GM03348 (cell line): ENCODE results near the gene ANXA9.
A peak's percentile ranks its signal among the peaks of the same experiment; 100 is the strongest.

Experiments
- DNase-seq: peaks from one replicate; pipeline ENCODE4 v3.0.0; 2012; ENCODE audit warnings: low spot score

ANXA9 gene

GRCh38 chr1:151005729-151006319 is 23.7 kb downstream of the ANXA9 start:
- DNase-seq, result no peak

- peak; percentile 89 for DNase-seq
Measured at GRCh38 chr1:151006327-151007052, 24.4 kb downstream of the ANXA9 start, which contains the start of gene MINDY1. Gene MINDY1 (minus strand): TSS chr1:151006902. CDS start chr1:151002617, 4,285 bp downstream.

GRCh38 chr1:151007853-151008243 is 25.8 kb downstream of the ANXA9 start:
- no peak for DNase-seq

- DNase-seq, result peak; percentile 99
Measured at GRCh38 chr1:151008244-151009205, 26.4 kb downstream of the ANXA9 start, which contains the start of gene PRUNE1. Gene PRUNE1 (plus strand): TSS chr1:151008449. CDS start chr1:151008633, 184 bp downstream.

- peak; percentile 37 for DNase-seq
Measured at GRCh38 chr1:151009206-151009587, 27.1 kb downstream of the ANXA9 start.

GRCh38 chr1:151009674-151010345 is 27.7 kb downstream of the ANXA9 start:
- no peak for DNase-seq

GRCh38 chr1:151010346-151010726 is 28.2 kb downstream of the ANXA9 start:
- DNase-seq, result no peak

- no peak for DNase-seq
Measured at GRCh38 chr1:151011154-151011850, 29.2 kb downstream of the ANXA9 start.

GRCh38 chr1:151012684-151013471 is 30.8 kb downstream of the ANXA9 start:
- peak; percentile 21 for DNase-seq

GRCh38 chr1:151013518-151013917 is 31.4 kb downstream of the ANXA9 start:
- DNase-seq, result no peak

GRCh38 chr1:151024540-151025146 is 42.6 kb downstream of the ANXA9 start:
- peak; percentile 82 for DNase-seq

- DNase-seq, result no peak
Measured at GRCh38 chr1:151026460-151026859, 44.4 kb downstream of the ANXA9 start.

- no peak for DNase-seq
Measured at GRCh38 chr1:151032164-151032563, 50.1 kb downstream of the ANXA9 start.

- no peak for DNase-seq
Measured at GRCh38 chr1:151035167-151035566, 53.1 kb downstream of the ANXA9 start.

- DNase-seq, result no peak
Measured at GRCh38 chr1:151036356-151036755, 54.3 kb downstream of the ANXA9 start, which contains the start of gene BNIPL. Gene BNIPL (plus strand): TSS chr1:151036586. CDS start chr1:151036726, 140 bp downstream.

GRCh38 chr1:151037032-151037431 is 54.9 kb downstream of the ANXA9 start:
- DNase-seq, result no peak

- DNase-seq, result no peak
Measured at GRCh38 chr1:151039521-151039920, 57.4 kb downstream of the ANXA9 start.

GRCh38 chr1:151043163-151043562 is 61.1 kb downstream of the ANXA9 start:
- DNase-seq, result no peak
